DOHH2 (cell line): ENCODE results near the gene STK32B.
"Not testable (repeated sequence)": the region's sequence is repeated elsewhere in the genome, so short reads cannot be mapped to it uniquely, and the experiment has no call there.

ENCODE experiments used
- H3F3A ChIP-seq: fragments of 200-600 bp; sonication (generic), shearing (Covaris generic); 2 replicates; pipeline ENCODE4 v1.6.0; 2016; ENCODE audit warnings: antibody characterized with exemption, mild to moderate bottlenecking; ENCODE audit not compliant: control insufficient read depth, insufficient read depth
- H3K27ac ChIP-seq: fragments of 200-600 bp; sonication (generic); 2 replicates; pipeline ENCODE4 v1.5.1; 2014; ENCODE audit warnings: low read depth, mild to moderate bottlenecking, low read length, moderate library complexity
- H3K27me3 ChIP-seq: fragments of 200-600 bp; sonication (generic); 2 replicates; pipeline ENCODE4 v1.6.1; 2014; ENCODE audit warnings: mild to moderate bottlenecking, low read length, mixed read lengths; ENCODE audit not compliant: control insufficient read depth
- H3K36me3 ChIP-seq: fragments of 200-600 bp; sonication (generic); 2 replicates; pipeline ENCODE4 v1.6.1; 2014; ENCODE audit warnings: mild to moderate bottlenecking, low read length, moderate library complexity, mixed read lengths; ENCODE audit not compliant: control insufficient read depth
- H3K4me1 ChIP-seq: fragments of 200-600 bp; sonication (generic); 2 replicates; pipeline ENCODE4 v1.6.1; 2014; ENCODE audit warnings: mild to moderate bottlenecking, low read length, mixed read lengths; ENCODE audit not compliant: control insufficient read depth
- H3K4me2 ChIP-seq: fragments of 200-600 bp; sonication (generic); 2 replicates; pipeline ENCODE4 v1.6.0; 2014; ENCODE audit warnings: mild to moderate bottlenecking, low read length, moderate library complexity
- H3K4me3 ChIP-seq: fragments of 200-600 bp; sonication (generic); 2 replicates; pipeline ENCODE4 v1.5.1; 2014; ENCODE audit warnings: mild to moderate bottlenecking, low read length, mixed read lengths
- H3K79me2 ChIP-seq: fragments of 200-600 bp; sonication (generic); 2 replicates; pipeline ENCODE4 v1.6.1; 2014; ENCODE audit warnings: mild to moderate bottlenecking, low read length, mixed read lengths; ENCODE audit not compliant: control insufficient read depth
- H3K9me2 ChIP-seq: fragments of 200-600 bp; sonication (generic); replicated peaks from 2 replicates; pipeline ENCODE4 v1.6.1; 2014; ENCODE audit warnings: mild to moderate bottlenecking, low read length, mixed read lengths; ENCODE audit not compliant: control insufficient read depth
- H3K9me3 ChIP-seq: fragments of 200-600 bp; sonication (generic); 2 replicates; pipeline ENCODE4 v1.6.1; 2014; ENCODE audit warnings: antibody characterized with exemption, low read length, mixed read lengths; ENCODE audit not compliant: control insufficient read depth, insufficient read depth
- H4K20me1 ChIP-seq: fragments of 200-600 bp; sonication (generic); 2 replicates; pipeline ENCODE4 v1.6.0; 2014; ENCODE audit warnings: low read depth, mild to moderate bottlenecking, antibody characterized with exemption, low read length, moderate library complexity; ENCODE audit not compliant: control insufficient read depth, insufficient read depth
- CTCF ChIP-seq: fragments of 200-600 bp; sonication (generic); IDR thresholded peaks from one replicate; pipeline ENCODE4 v1.5.1; 2014; ENCODE audit warnings: antibody characterized with exemption, mild to moderate bottlenecking, low read depth, low read length; ENCODE audit not compliant: poor library complexity, severe bottlenecking
- EZH2phosphoT487 ChIP-seq: fragments of 200-600 bp; sonication (generic); IDR thresholded peaks from 2 replicates; pipeline ENCODE4 v1.6.1; 2017; ENCODE audit warnings: borderline replicate concordance, mild to moderate bottlenecking, antibody characterized with exemption, low read length, moderate library complexity, mixed read lengths

STK32B gene

GRCh38 chr4:5004496-5004895 is 46.8 kb upstream of the STK32B start:
- Histone ChIP-seq H3F3A (no peaks in the 10 kb centered on the region), H3K9me2 (no peaks in the 10 kb centered on the region), H3K79me2 (no peaks in the 10 kb centered on the region), H3K27me3 (no peaks in the 10 kb centered on the region; the same call in 1 of the 2 replicates), H3K4me3 (no peak overlapping the region), H3K27ac (no peak overlapping the region), H4K20me1 (no peaks in the 10 kb centered on the region), H3K36me3 (no peaks in the 10 kb centered on the region), H3K4me2 (no peak overlapping the region), H3K4me1 (no peaks in the 10 kb centered on the region), H3K9me3 (no peaks in the 10 kb centered on the region)
- TF ChIP-seq CTCF, result no peak
- no peak for TF ChIP-seq EZH2phosphoT487

GRCh38 chr4:5006932-5007331 is 44.3 kb upstream of the STK32B start:
- H3K79me2 ChIP-seq, H3K4me1 ChIP-seq, H3K27me3 ChIP-seq: not testable (repeated sequence)

DNA sequence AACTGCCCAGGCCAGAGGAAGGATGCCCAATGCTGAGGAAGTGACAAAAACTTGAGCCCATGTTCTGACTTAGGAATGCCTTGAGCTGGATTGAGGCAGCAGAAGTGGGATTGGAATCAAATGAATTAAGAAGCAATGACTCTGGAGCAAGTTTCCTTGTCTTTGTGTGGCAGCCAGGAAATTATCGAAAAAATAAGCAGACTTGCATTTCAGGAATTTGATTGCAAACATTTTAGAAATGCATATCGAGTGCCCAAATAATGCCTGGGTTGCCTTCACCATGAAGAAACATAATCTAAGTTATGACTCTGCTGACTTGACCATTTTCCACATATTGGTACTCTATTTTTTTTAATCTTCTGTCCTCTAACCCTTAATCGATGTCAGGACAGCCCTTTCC is 41.5 kb upstream of the STK32B start:
- Histone ChIP-seq H3K9me2 (no peaks in the 10 kb centered on the region), H3K79me2 (no peaks in the 10 kb centered on the region), H3K4me1 (no peaks in the 10 kb centered on the region), H3K27me3 (peaks cover 4% of the 10 kb centered on the region; the same call in 1 of the 2 replicates), H3K4me2 (no peak overlapping the region), H3K4me3 (no peak overlapping the region), H4K20me1 (no peaks in the 10 kb centered on the region), H3K36me3 (no peaks in the 10 kb centered on the region), H3K9me3 (no peaks in the 10 kb centered on the region), H3F3A (no peaks in the 10 kb centered on the region), H3K27ac (no peak overlapping the region)
- TF ChIP-seq EZH2phosphoT487 (no peak), CTCF (no peak)

More at GRCh38 chr4:5006932-5007331, 44.3 kb upstream of the STK32B start:
- H3K27ac ChIP-seq, H3K36me3 ChIP-seq, H3K4me3 ChIP-seq, H3F3A ChIP-seq, H3K9me3 ChIP-seq, H3K4me2 ChIP-seq, H4K20me1 ChIP-seq, H3K9me2 ChIP-seq: not testable (repeated sequence)

GRCh38 chr4:5010984-5011383 is 40.3 kb upstream of the STK32B start:
- Histone ChIP-seq H3K4me1 (no peaks in the 10 kb centered on the region), H3K36me3 (no peaks in the 10 kb centered on the region), H3K4me2 (no peak overlapping the region), H3K79me2 (no peaks in the 10 kb centered on the region), H3F3A (no peaks in the 10 kb centered on the region), H3K9me2 (no peaks in the 10 kb centered on the region), H3K27me3 (peaks cover 8% of the 10 kb centered on the region; the same call in 1 of the 2 replicates), H3K4me3 (no peak overlapping the region), H3K9me3 (no peaks in the 10 kb centered on the region), H3K27ac (no peak overlapping the region), H4K20me1 (no peaks in the 10 kb centered on the region)
- TF ChIP-seq EZH2phosphoT487 (no peak), CTCF (no peak)
